Astrocyte (in vitro differentiated cells and primary cell): ENCODE results near the gene SHANK1. TPM values are rescaled to one million over a fixed set of nuclear protein-coding genes. Genes with fewer than 3 reads are reported as not detected.

Experiments
- DNase-seq: peaks from one replicate; pipeline ENCODE4 v3.0.0-alpha.2; 2010; ENCODE audit warnings: low read depth
- FAIRE-seq: peaks from 2 replicates; lab custom pipeline; 2011; peaks lifted over from hg19 to GRCh38; lab: Jason Lieb, UNC
- H2AFZ ChIP-seq: 2 replicates; pipeline ENCODE4 v1.6.0; 2012; ENCODE audit warnings: low read depth, low read length, inconsistent platforms
- H3K27ac ChIP-seq: 2 replicates; pipeline ENCODE4 v1.5.1; 2011; ENCODE audit warnings: low read depth, low read length, inconsistent platforms
- H3K27me3 ChIP-seq: 2 replicates; pipeline ENCODE4 v1.6.0; 2011; ENCODE audit warnings: low read length, inconsistent platforms; ENCODE audit not compliant: insufficient read depth
- H3K36me3 ChIP-seq: 2 replicates; pipeline ENCODE4 v1.5.1; 2011; ENCODE audit warnings: low read length, inconsistent platforms; ENCODE audit not compliant: insufficient read depth
- H3K4me1 ChIP-seq: 2 replicates; pipeline ENCODE4 v1.5.1; 2011; ENCODE audit warnings: low read length, inconsistent platforms; ENCODE audit not compliant: insufficient read depth
- H3K4me2 ChIP-seq: 2 replicates; pipeline ENCODE4 v1.6.0; 2012; ENCODE audit warnings: low read length, inconsistent platforms
- H3K4me3 ChIP-seq: 2 replicates; pipeline ENCODE4 v1.5.1; 2011; ENCODE audit warnings: low read depth, mild to moderate bottlenecking, low read length, inconsistent platforms; ENCODE audit not compliant: insufficient read depth
- H3K79me2 ChIP-seq: 2 replicates; pipeline ENCODE4 v1.6.0; 2012; ENCODE audit warnings: mild to moderate bottlenecking, low read length, inconsistent platforms; ENCODE audit not compliant: insufficient read depth
- H3K9ac ChIP-seq: 2 replicates; pipeline ENCODE4 v1.6.0; 2012; ENCODE audit warnings: mild to moderate bottlenecking, low read length, inconsistent platforms
- H3K9me3 ChIP-seq: 2 replicates; pipeline ENCODE4 v1.5.1; 2012; ENCODE audit warnings: low read depth, mild to moderate bottlenecking, low read length, inconsistent platforms; ENCODE audit not compliant: insufficient read depth
- H4K20me1 ChIP-seq: 2 replicates; pipeline ENCODE4 v1.6.0; 2012; ENCODE audit warnings: low read length, inconsistent platforms; ENCODE audit not compliant: insufficient read depth
- H3K27ac Mint-ChIP-seq: one replicate; pipeline ENCODE4 v1.8.0; 2021; ENCODE audit warnings: mild to moderate bottlenecking, mixed read lengths; ENCODE audit not compliant: unreplicated experiment
- H3K27me3 Mint-ChIP-seq: one replicate; pipeline ENCODE4 v1.8.0; 2021; ENCODE audit warnings: low read depth, mixed read lengths; ENCODE audit not compliant: unreplicated experiment
- H3K36me3 Mint-ChIP-seq: one replicate; pipeline ENCODE4 v1.8.0; 2021; ENCODE audit warnings: low read depth, mixed read lengths; ENCODE audit not compliant: unreplicated experiment
- H3K4me1 Mint-ChIP-seq: one replicate; pipeline ENCODE4 v1.8.0; 2021; ENCODE audit warnings: low read depth, mixed read lengths; ENCODE audit not compliant: unreplicated experiment
- H3K4me3 Mint-ChIP-seq: one replicate; pipeline ENCODE4 v1.8.0; 2021; ENCODE audit warnings: mild to moderate bottlenecking, moderate library complexity, mixed read lengths; ENCODE audit not compliant: unreplicated experiment
- H3K9me3 Mint-ChIP-seq: one replicate; pipeline ENCODE4 v1.8.0; 2021; ENCODE audit warnings: mild to moderate bottlenecking, mixed read lengths; ENCODE audit not compliant: unreplicated experiment
- CTCF ChIP-seq: IDR thresholded peaks from 2 replicates; pipeline ENCODE4 v1.5.1; 2011; ENCODE audit warnings: low read depth, mild to moderate bottlenecking, inconsistent platforms, low read length, moderate library complexity; ENCODE audit not compliant: insufficient read depth
- EZH2 ChIP-seq: IDR thresholded peaks from 2 replicates; pipeline ENCODE4 v1.6.1; 2012; ENCODE audit warnings: mild to moderate bottlenecking, low read length, inconsistent platforms; ENCODE audit not compliant: insufficient read depth
- total RNA-seq: library from RNA; stranded (reverse); gene quantifications from 2 replicates; pipeline ENCODE4 v1.2.1, GENCODE V29; 2021

Gene SHANK1
- total RNA-seq, 1 donor from 2014 or later, result not detected

DNA sequence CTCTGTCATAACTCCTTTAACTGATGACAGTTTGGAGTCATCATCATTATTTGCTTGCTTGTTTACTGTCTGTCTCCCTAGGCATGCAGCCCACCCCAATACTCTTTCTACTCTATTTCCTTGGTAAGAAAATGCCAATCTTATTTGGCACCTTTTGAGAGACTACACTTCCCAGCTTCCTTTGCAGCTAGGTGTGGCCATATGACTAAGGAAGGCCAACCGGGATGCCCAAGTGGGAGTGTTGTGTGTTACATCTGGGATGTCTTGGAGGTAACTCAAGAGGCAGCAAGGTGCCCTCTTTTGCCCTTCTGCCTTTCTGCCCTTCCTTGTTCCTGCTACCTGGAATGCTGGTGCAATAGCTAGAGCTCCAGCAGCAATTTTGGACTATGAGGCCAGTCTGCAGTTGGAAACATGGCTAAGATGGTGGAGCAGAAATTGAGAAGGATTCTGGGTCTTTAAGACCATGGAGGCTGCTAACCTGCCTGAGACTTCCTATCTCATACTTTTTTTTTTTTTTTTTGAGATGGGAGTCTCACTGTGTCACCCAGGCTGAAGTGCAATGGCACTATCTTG is 42.9 kb downstream of the SHANK1 start:
- Mint-ChIP-seq H3K9me3 (peaks cover 30% of the 10 kb centered on the region), H3K4me1 (no peaks in the 10 kb centered on the region), H3K27ac (no peak overlapping the region), H3K4me3 (no peak overlapping the region), H3K27me3 (no peaks in the 10 kb centered on the region), H3K36me3 (peaks cover 2% of the 10 kb centered on the region)
- no peak overlapping the region for H3K4me2 ChIP-seq
- no peak overlapping the region for H2AFZ ChIP-seq
- H3K4me1 ChIP-seq, result no peaks in the 10 kb centered on the region
- H3K79me2 ChIP-seq, result no peaks in the 10 kb centered on the region
- no peak overlapping the region for H3K27ac ChIP-seq
- no peak overlapping the region for H3K4me3 ChIP-seq
- TF ChIP-seq CTCF (no peak), EZH2 (no peak)
- no peaks in the 10 kb centered on the region for H3K9me3 ChIP-seq
- H4K20me1 ChIP-seq, result no peaks in the 10 kb centered on the region
- H3K9ac ChIP-seq, result no peak overlapping the region
- no peaks in the 10 kb centered on the region for H3K27me3 ChIP-seq
- DNase-seq, result no peak
- no peaks in the 10 kb centered on the region for H3K36me3 ChIP-seq
- FAIRE-seq, result no peak

- Mint-ChIP-seq H3K4me3 (no peak overlapping the region), H3K27me3 (no peaks in the 10 kb centered on the region), H3K4me1 (no peaks in the 10 kb centered on the region), H3K27ac (no peak overlapping the region), H3K36me3 (peaks cover 2% of the 10 kb centered on the region), H3K9me3 (peaks cover 30% of the 10 kb centered on the region)
- Histone ChIP-seq H3K27ac (no peak overlapping the region), H3K4me2 (no peak overlapping the region), H3K9me3 (no peaks in the 10 kb centered on the region), H3K36me3 (no peaks in the 10 kb centered on the region), H4K20me1 (no peaks in the 10 kb centered on the region), H3K4me1 (no peaks in the 10 kb centered on the region), H3K9ac (no peak overlapping the region), H3K4me3 (no peak overlapping the region), H2AFZ (no peak overlapping the region), H3K27me3 (peaks cover 10% of the 10 kb centered on the region), H3K79me2 (no peaks in the 10 kb centered on the region)
- DNase-seq (no peak), FAIRE-seq (no peak)
- TF ChIP-seq EZH2 (no peak), CTCF (no peak)
These were observed 46.5 kb downstream of the SHANK1 start for GRCh38 chr19:50673118-50673517.

- H3K4me1 ChIP-seq, result no peaks in the 10 kb centered on the region
- peaks cover 18% of the 10 kb centered on the region for H3K9me3 Mint-ChIP-seq
- no peaks in the 10 kb centered on the region for H3K27me3 Mint-ChIP-seq
- no peak for TF ChIP-seq EZH2
- no peak for TF ChIP-seq CTCF
- no peaks in the 10 kb centered on the region for H3K36me3 ChIP-seq
- FAIRE-seq (no peak), DNase-seq (no peak)
- H3K4me3 ChIP-seq, result no peak overlapping the region
- H3K9me3 ChIP-seq, result no peaks in the 10 kb centered on the region
- no peaks in the 10 kb centered on the region for H4K20me1 ChIP-seq
- no peak overlapping the region for H3K4me2 ChIP-seq
- H3K27ac ChIP-seq, result no peak overlapping the region
- no peak overlapping the region for H3K9ac ChIP-seq
- H3K36me3 Mint-ChIP-seq, result peaks cover 2% of the 10 kb centered on the region
- H2AFZ ChIP-seq, result no peak overlapping the region
- H3K27me3 ChIP-seq, result peaks cover 17% of the 10 kb centered on the region
- H3K4me1 Mint-ChIP-seq, result no peaks in the 10 kb centered on the region
- no peaks in the 10 kb centered on the region for H3K79me2 ChIP-seq
- no peak overlapping the region for H3K4me3 Mint-ChIP-seq
- H3K27ac Mint-ChIP-seq, result no peak overlapping the region
These were observed 49.6 kb downstream of the SHANK1 start for GRCh38 chr19:50670102-50670380.
